ENCODE results near the gene PRMT7. TPM values are rescaled to one million over a fixed set of nuclear protein-coding genes. Genes with fewer than 3 reads are reported as not detected.

The PRMT7 gene
- total and polyA plus RNA-seq, 2 donors (not counting 1 experiment from before 2014, with no cell fraction given): 76.9 to 80.4 TPM

DNA sequence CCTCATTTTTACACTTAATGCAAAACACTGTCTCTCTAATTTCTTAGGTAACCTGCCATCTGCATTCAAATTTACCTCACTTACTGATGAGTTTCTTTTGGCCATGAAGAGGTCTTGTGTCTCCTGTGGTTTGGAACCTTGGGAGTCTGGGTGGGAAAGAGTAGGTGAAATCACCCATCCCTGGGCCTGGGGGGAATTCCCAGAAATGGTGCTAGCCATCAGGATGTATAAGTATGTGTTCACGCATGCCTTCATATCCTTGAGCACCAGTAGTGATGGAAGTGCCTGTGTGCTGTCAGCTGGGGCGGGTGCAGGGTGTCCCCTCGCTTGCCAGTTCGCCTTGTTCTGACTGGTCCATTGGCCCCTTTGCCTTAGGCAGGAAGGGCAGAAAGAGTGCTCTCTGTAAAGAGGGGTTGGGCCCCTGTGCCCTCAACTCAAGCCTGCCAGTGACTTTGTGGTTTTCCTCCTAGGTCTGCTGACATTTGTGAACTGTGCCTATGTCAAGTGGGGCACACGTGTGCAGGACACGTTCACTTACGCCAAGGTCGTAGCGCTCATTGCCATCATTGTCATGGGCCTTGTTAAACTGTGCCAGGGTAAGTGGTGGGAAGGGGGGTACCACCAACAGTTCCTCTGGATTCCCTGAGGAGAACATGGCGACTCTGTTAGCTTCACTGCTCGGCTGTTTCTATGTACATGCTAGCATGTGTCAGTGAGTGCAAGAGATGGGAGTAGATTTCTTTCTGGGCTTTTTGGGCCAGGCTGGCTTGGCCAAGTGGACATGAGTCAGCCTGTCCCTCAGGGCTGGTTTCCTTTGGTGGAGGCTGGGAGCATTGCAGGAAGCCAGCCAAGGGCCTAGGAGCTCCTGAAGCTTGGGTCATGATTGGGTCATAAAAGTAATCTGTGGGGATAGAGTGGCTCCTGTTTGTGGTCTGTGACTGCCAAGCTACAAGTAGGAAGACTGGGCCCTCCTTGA, 23.3 kb upstream of the PRMT7 start:
- ChIA-PET CTCF (interaction anchor here (0.7 to 10.2 kb wide), 5 partner anchors 23 to 1020 kb away, joined by 3 to 289 read pairs (median 15); partner anchors contain the start of genes PRMT7, SLC7A6 and SLC7A6OS), POLR2A (interaction anchor here (0.6 to 1.0 kb wide), 4 partner anchors 16 to 600 kb away, joined by 3 to 6 read pairs (median 6); partner anchors contain the start of genes PRMT7 and SLC7A6OS)
- intact Hi-C loops (cut with micrococcal nuclease): loop anchor here (2.0 to 5.0 kb wide), 3 partner anchors 40 to 289 kb away; partner anchors contain the start of genes DPEP2 and PLA2G15
- DNase-seq: peak; percentile 60
- H3K4me1 ChIP-seq (ENCODE audit: control insufficient read depth in 2 of 2, insufficient read depth in 2 of 2, low read length in 2 of 2): peaks cover 78 to 97% of the 10 kb centered on the region in 2 donors
- peak overlapping the region; percentile 61 to 92 for H3K27ac ChIP-seq (ENCODE audit: low read length in 2 of 2)
- H4K20me1 ChIP-seq (ENCODE audit: control insufficient read depth, insufficient read depth, low read length, poor library complexity, severe bottlenecking): no peaks in the 10 kb centered on the region
- Mint-ChIP-seq H3K27ac (peak overlapping the region; percentile 94), H3K4me3 (peak overlapping the region; percentile 78), H3K27me3 (no peaks in the 10 kb centered on the region), H3K4me1 (peaks cover 81% of the 10 kb centered on the region), H3K9me3 (ENCODE audit: insufficient read depth) (no peaks in the 10 kb centered on the region)
- peak overlapping the region; percentile 75 for H3K4me2 ChIP-seq (replicated peaks; ENCODE audit: low read depth, low read length, poor library complexity, severe bottlenecking)
- no peak overlapping the region for H2AFZ ChIP-seq (ENCODE audit: insufficient read depth, low read depth, low read length, poor library complexity, severe bottlenecking)
- peaks cover 69% of the 10 kb centered on the region for H3K79me2 ChIP-seq (ENCODE audit: control insufficient read depth, insufficient read depth, low read length)
- no peaks in the 10 kb centered on the region for H3K27me3 ChIP-seq (replicated peaks in 1 of 4; ENCODE audit: control extremely low read depth in 1 of 4, control insufficient read depth in 3 of 4, insufficient read depth in 4 of 4, low read length in 3 of 4)
- ATAC-seq (ENCODE audit: low read depth): peak; percentile 13
- no peak for TF ChIP-seq EZH2 (IDR thresholded peaks at IDR 0.05; ENCODE audit: borderline replicate concordance, insufficient read depth, low read depth, low read length, poor library complexity, severe bottlenecking)
- TF ChIP-seq, protein P1, sequence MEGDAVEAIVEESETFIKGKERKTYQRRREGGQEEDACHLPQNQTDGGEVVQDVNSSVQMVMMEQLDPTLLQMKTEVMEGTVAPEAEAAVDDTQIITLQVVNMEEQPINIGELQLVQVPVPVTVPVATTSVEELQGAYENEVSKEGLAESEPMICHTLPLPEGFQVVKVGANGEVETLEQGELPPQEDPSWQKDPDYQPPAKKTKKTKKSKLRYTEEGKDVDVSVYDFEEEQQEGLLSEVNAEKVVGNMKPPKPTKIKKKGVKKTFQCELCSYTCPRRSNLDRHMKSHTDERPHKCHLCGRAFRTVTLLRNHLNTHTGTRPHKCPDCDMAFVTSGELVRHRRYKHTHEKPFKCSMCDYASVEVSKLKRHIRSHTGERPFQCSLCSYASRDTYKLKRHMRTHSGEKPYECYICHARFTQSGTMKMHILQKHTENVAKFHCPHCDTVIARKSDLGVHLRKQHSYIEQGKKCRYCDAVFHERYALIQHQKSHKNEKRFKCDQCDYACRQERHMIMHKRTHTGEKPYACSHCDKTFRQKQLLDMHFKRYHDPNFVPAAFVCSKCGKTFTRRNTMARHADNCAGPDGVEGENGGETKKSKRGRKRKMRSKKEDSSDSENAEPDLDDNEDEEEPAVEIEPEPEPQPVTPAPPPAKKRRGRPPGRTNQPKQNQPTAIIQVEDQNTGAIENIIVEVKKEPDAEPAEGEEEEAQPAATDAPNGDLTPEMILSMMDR (IDR thresholded peaks at IDR 0.05): no peak
- H3K4me3 ChIP-seq (ENCODE audit: control extremely low read depth in 1 of 5, extremely low read depth in 1 of 5, insufficient read depth in 1 of 5, low read depth in 2 of 5, low read length in 4 of 5): no peak overlapping the region
- H3K9ac ChIP-seq (ENCODE audit: low read length): peak overlapping the region; percentile 40
- H3K36me3 ChIP-seq (replicated peaks in 1 of 2; ENCODE audit: control extremely low read depth in 1 of 2, control insufficient read depth in 1 of 2, extremely low read depth in 1 of 2, insufficient read depth in 2 of 2, low read length in 1 of 2): peaks cover 2 to 37% of the 10 kb centered on the region in 2 experiments
- H3K9me3 ChIP-seq (ENCODE audit: control extremely low read depth in 1 of 3, control insufficient read depth in 2 of 3, insufficient read depth in 1 of 3, low read length in 2 of 3): no peaks in the 10 kb centered on the region
- 24% methylated on average over 11 of the region's 11 CpGs for WGBS (ENCODE audit: insufficient coverage)
